K562 (cell line): ENCODE data around the gene FMO1. TPM values are rescaled to one million over a fixed set of nuclear protein-coding genes. Genes with fewer than 3 reads are reported as not detected.

Experiments
- ATAC-seq: fragments of 200-7000 bp; cut with Tn5 transposase; 3 replicates; pipeline ENCODE4 v1.9.1; 2020; ENCODE audit warnings: moderate library complexity
- BruUV-seq: library from RNA; stranded (reverse); fragments of 400-500 nt; replicated peaks from 2 replicates; lab custom pipeline; 2021; lab: Mats Ljungman, UMichigan
- CTCF ChIA-PET: fragments of 300-600 bp; formaldehyde crosslinking; extraction: SDS; loops from one replicate; lab custom pipeline; 2021; ENCODE audit warnings: low intra/inter-chr PET ratio; lab: Yijun Ruan, JAX
- POLR2A ChIA-PET: fragments of 300-600, 350-650 bp; sonication (Branson Sonifier 250); formaldehyde crosslinking; extraction: SDS; loops from one replicate; lab custom pipeline; 2021; ENCODE audit warnings: antibody characterized with exemption, inconsistent platforms; lab: Yijun Ruan, JAX
- DNase-seq, 4 experiments: peaks; one replicate each; pipeline versions ENCODE4 v3.0.0 to v3.0.0-alpha.2; 2011 to 2018; ENCODE audit warnings: low spot score in 3 of 4, mixed read lengths in 3 of 4; ENCODE audit errors: extremely low read depth in 1 of 4
- FAIRE-seq: peaks from 2 replicates; lab custom pipeline; 2011; peaks lifted over from hg19 to GRCh38; lab: Jason Lieb, UNC
- H2AFZ ChIP-seq: 2 replicates; pipeline ENCODE4 v1.6.0; 2011; ENCODE audit warnings: low read depth, low read length, control low read depth, inconsistent platforms
- H3K27ac ChIP-seq: fragments of 200-600 bp; 3 replicates; pipeline ENCODE4 v1.8.0; 2011; ENCODE audit warnings: low read depth, mild to moderate bottlenecking, control low read depth, inconsistent platforms, low read length, moderate library complexity, mixed read lengths; ENCODE audit errors: extremely low read depth
- H3K27me3 ChIP-seq, 2 experiments: fragments of 300-600 bp in 1 of 2; 2 replicates in 1 of 2; 3 replicates in 1 of 2; pipeline versions ENCODE4 v1.6.0 to v1.8.0; 2011; ENCODE audit warnings: inconsistent platforms in 2 of 2, low read length in 2 of 2, mild to moderate bottlenecking in 1 of 2, mixed read lengths in 1 of 2, moderate library complexity in 1 of 2; ENCODE audit not compliant: control insufficient read depth in 2 of 2, insufficient read depth in 2 of 2
- H3K36me3 ChIP-seq: fragments of 300-600 bp; 3 replicates; pipeline ENCODE4 v1.8.0; 2011; ENCODE audit warnings: mild to moderate bottlenecking, low read length, inconsistent platforms; ENCODE audit not compliant: control insufficient read depth, insufficient read depth
- H3K4me1 ChIP-seq, 2 experiments: fragments of 200-600 bp in 1 of 2; replicated peaks in 1 of 2; 2 replicates in 1 of 2; 3 replicates in 1 of 2; pipeline versions ENCODE4 v1.5.1 to v1.8.0; 2011; ENCODE audit warnings: inconsistent platforms in 2 of 2, low read length in 2 of 2, mild to moderate bottlenecking in 1 of 2, mixed read lengths in 1 of 2, moderate library complexity in 1 of 2; ENCODE audit not compliant: control insufficient read depth in 2 of 2, insufficient read depth in 2 of 2
- H3K4me2 ChIP-seq: 2 replicates; pipeline ENCODE4 v1.6.1; 2011; ENCODE audit warnings: low read length, control low read depth, inconsistent platforms, mixed read lengths; ENCODE audit not compliant: insufficient read depth
- H3K4me3 ChIP-seq: fragments of 200-600 bp; sonication (generic), shearing (Covaris generic); 2 replicates; pipeline ENCODE4 v1.5.1; 2016; ENCODE audit warnings: control low read depth, inconsistent platforms
- H3K79me2 ChIP-seq: fragments of 200-600 bp; 3 replicates; pipeline ENCODE4 v1.8.0; 2011; ENCODE audit warnings: low read length, inconsistent platforms; ENCODE audit not compliant: control insufficient read depth, insufficient read depth
- H3K9ac ChIP-seq, 2 experiments: 2 replicates each; pipeline versions ENCODE4 v1.6.0 to v1.6.1; 2011; ENCODE audit warnings: low read depth in 2 of 2, low read length in 2 of 2, control low read depth in 1 of 2, inconsistent platforms in 1 of 2, mild to moderate bottlenecking in 1 of 2, mixed read lengths in 1 of 2; ENCODE audit not compliant: insufficient read depth in 1 of 2
- H3K9me1 ChIP-seq: one replicate; pipeline ENCODE4 v1.6.0; 2011; ENCODE audit warnings: inconsistent platforms, mild to moderate bottlenecking, low read length, moderate library complexity; ENCODE audit not compliant: control insufficient read depth, insufficient read depth
- H3K9me3 ChIP-seq: replicated peaks from 2 replicates; pipeline ENCODE4 v1.5.1; 2011; ENCODE audit warnings: low read depth, low read length, inconsistent platforms; ENCODE audit not compliant: control insufficient read depth, insufficient read depth
- H4K20me1 ChIP-seq: replicated peaks from 2 replicates; pipeline ENCODE4 v1.6.1; 2011; ENCODE audit warnings: low read length, inconsistent platforms, mixed read lengths; ENCODE audit not compliant: control insufficient read depth, insufficient read depth
- CGGBP1 ChIP-seq: fragments of 250-450 bp; sonication (Bioruptor Pico); IDR thresholded peaks from 2 replicates; pipeline ENCODE4 v1.9.0; 2021; ENCODE audit warnings: mild to moderate bottlenecking
- ESRRB ChIP-seq: fragments of 250-450 bp; sonication (Bioruptor Pico); IDR thresholded peaks from 2 replicates; pipeline ENCODE4 v1.5.0; 2020; ENCODE audit warnings: mild to moderate bottlenecking, moderate library complexity, borderline replicate concordance
- HDAC3 ChIP-seq: fragments of 450-650 bp; IDR thresholded peaks from 2 replicates; pipeline ENCODE4 v1.6.1; 2018; ENCODE audit warnings: borderline replicate concordance, mild to moderate bottlenecking, moderate library complexity; ENCODE audit not compliant: partially characterized antibody
- HNRNPK ChIP-seq: fragments of 200-400 bp; formaldehyde crosslinking; IDR thresholded peaks from one replicate; pipeline ENCODE4 v1.6.1; 2018; ENCODE audit warnings: mild to moderate bottlenecking, low read depth, low read length; ENCODE audit not compliant: poor library complexity, severe bottlenecking
- KDM1A ChIP-seq, 2 experiments: fragments of 450-650 bp; IDR thresholded peaks; 2 replicates each; pipeline ENCODE4 v1.6.1; 2016; ENCODE audit warnings: mild to moderate bottlenecking in 2 of 2
- RBBP5 ChIP-seq: fragments of 200-600 bp; sonication (generic); IDR thresholded peaks from 2 replicates; pipeline ENCODE4 v1.6.1; 2012; ENCODE audit warnings: borderline replicate concordance, mild to moderate bottlenecking, low read length, control low read depth, inconsistent platforms; ENCODE audit not compliant: insufficient read depth, poor library complexity, severe bottlenecking
- SIRT6 ChIP-seq: IDR thresholded peaks from one replicate; pipeline ENCODE4 v1.6.1; 2012; ENCODE audit warnings: low read depth, mild to moderate bottlenecking, control low read depth, inconsistent platforms, low read length, moderate library complexity
- SMAD2 ChIP-seq: fragments of 150-350 bp; IDR thresholded peaks from 2 replicates; pipeline ENCODE4 v1.6.1; 2014; ENCODE audit warnings: low read depth, mild to moderate bottlenecking, low read length
- TBL1XR1 ChIP-seq, 2 experiments: IDR thresholded peaks; 2 replicates each; pipeline ENCODE4 v1.6.1; 2012; ENCODE audit warnings: improper control_type of control experiment in 2 of 2, low read length in 2 of 2, mild to moderate bottlenecking in 1 of 2
- ZNF699 ChIP-seq: fragments of 250-450 bp; sonication (Bioruptor Pico); IDR thresholded peaks from 2 replicates; pipeline ENCODE4 v1.8.0; 2021; ENCODE audit warnings: mild to moderate bottlenecking, moderate library complexity; ENCODE audit not compliant: insufficient replicate concordance
- WGBS: fragments of 100-300 bp; shearing (Covaris generic); methylation state at CpG from one replicate; pipeline ENCODE4 v1.1.6; 2016; ENCODE audit warnings: low coverage, mixed read lengths; ENCODE audit not compliant: insufficient coverage; ENCODE audit errors: missing lambda C conversion rate; 5-methylcytosine and 5-hydroxymethylcytosine counted together
- in situ Hi-C: fragments of 300-500 bp; cut with MboI; formaldehyde crosslinking; loops from 4 replicates; pipeline ENCODE4 v1.15.0; 2018; ENCODE audit warnings: inconsistent platforms, mixed read lengths
- intact Hi-C: fragments of 100-400 bp; cut with micrococcal nuclease; formaldehyde crosslinking; loops from 2 replicates; pipeline ENCODE4 v1.14.2; 2022
- polyA plus RNA-seq, 8 experiments: library from polyadenylated mRNA; depleted of rRNA in 4 of 8; stranded (reverse) in 5 of 8; unstranded in 3 of 8; fragments of >200 nt; fragmentation: Nextera tagmentation in 2 of 8; fragmentation: Illumina TruSeq in 1 of 8; extraction: Ambion mirVana in 2 of 8; extraction: Trizol in 1 of 8; gene quantifications; 2 replicates each; pipeline versions ENCODE4 v1.2.1 to v1.2.3, GENCODE V29; 2011 to 2014; ENCODE audit warnings: inconsistent platforms in 1 of 8, missing spikeins in 1 of 8
- total RNA-seq, 7 experiments: library from RNA; depleted of rRNA in 6 of 7; stranded (reverse); fragments of >200 nt in 6 of 7; fragmentation: Illumina TruSeq in 2 of 7; extraction: Trizol in 2 of 7; gene quantifications; 2 replicates each; pipeline versions ENCODE4 v1.2.1 to v1.2.3, GENCODE V29; 2011 to 2021; ENCODE audit warnings: low replicate concordance in 1 of 7
- TF ChIP-seq, protein P1 (sequence below): IDR thresholded peaks from 2 replicates; pipeline ENCODE4 v1.6.1; 2012; ENCODE audit warnings: low read depth, low read length, improper control_type of control experiment, borderline replicate concordance
- TF ChIP-seq, protein P2 (sequence below): fragments of 450-650 bp; formaldehyde crosslinking; IDR thresholded peaks from 2 replicates; pipeline ENCODE4 v1.4.0; 2020; ENCODE audit warnings: mild to moderate bottlenecking
- TF ChIP-seq, protein P3 (sequence below): fragments of 450-650 bp; conservative IDR thresholded peaks from 2 replicates; pipeline ENCODE4 v1.6.1; 2016; ENCODE audit warnings: missing genetic modification characterization, low read depth, mild to moderate bottlenecking, missing compliant biosample characterization, moderate library complexity

FMO1 gene
- total and polyA plus RNA-seq, 9 of the 15 experiments (the other 6 are each of a cell fraction or from before 2014, with no cell fraction given): not detected

- no TSS peak for BruUV-seq
- Histone ChIP-seq H3K4me3 (no peak overlapping the region), H3K9ac (no peak overlapping the region), H3K4me1 (no peaks in the 10 kb centered on the region), H3K4me2 (no peak overlapping the region), H3K9me1 (no peaks in the 10 kb centered on the region), H3K9me3 (no peaks in the 10 kb centered on the region), H4K20me1 (no peaks in the 10 kb centered on the region), H3K79me2 (no peaks in the 10 kb centered on the region), H3K36me3 (no peaks in the 10 kb centered on the region), H3K27me3 (no peaks in the 10 kb centered on the region), H3K27ac (no peak overlapping the region), H2AFZ (peak overlapping the region; percentile 3; the same call in 1 of the 2 replicates)
- no peak for FAIRE-seq
- ChIA-PET CTCF (interaction anchor here (0.6 kb wide), 2 partner anchors 61 to 67 kb away, joined by 3 read pairs; no protein-coding TSS in a partner anchor), POLR2A (interaction anchor here (0.5 to 1.3 kb wide), 3 partner anchors 8 to 22 kb away, joined by 3 to 7 read pairs (median 3); no protein-coding TSS in a partner anchor)
- TF ChIP-seq, protein P1, sequence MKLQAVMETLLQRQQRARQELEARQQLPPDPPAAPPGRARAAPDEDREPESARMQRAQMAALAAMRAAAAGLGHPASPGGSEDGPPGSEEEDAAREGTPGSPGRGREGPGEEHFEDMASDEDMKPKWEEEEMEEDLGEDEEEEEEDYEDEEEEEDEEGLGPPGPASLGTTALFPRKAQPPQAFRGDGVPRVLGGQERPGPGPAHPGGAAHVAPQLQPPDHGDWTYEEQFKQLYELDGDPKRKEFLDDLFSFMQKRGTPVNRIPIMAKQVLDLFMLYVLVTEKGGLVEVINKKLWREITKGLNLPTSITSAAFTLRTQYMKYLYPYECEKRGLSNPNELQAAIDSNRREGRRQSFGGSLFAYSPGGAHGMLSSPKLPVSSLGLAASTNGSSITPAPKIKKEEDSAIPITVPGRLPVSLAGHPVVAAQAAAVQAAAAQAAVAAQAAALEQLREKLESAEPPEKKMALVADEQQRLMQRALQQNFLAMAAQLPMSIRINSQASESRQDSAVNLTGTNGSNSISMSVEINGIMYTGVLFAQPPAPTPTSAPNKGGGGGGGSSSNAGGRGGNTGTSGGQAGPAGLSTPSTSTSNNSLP: no peak
- TF ChIP-seq KDM1A (IDR thresholded peaks at IDR 0.05) (no peak), ESRRB (CRISPR knock-in tag) (no peak), ZNF699 (CRISPR knock-in tag) (no peak), SMAD2 (no peak), CGGBP1 (CRISPR knock-in tag) (no peak), HNRNPK (no peak), TBL1XR1 (IDR thresholded peaks at IDR 0.05; ENCODE audit: low read length in 2 of 2) (no peak), SIRT6 (no peak), RBBP5 (no peak), HDAC3 (no peak)
- TF ChIP-seq, protein P2, sequence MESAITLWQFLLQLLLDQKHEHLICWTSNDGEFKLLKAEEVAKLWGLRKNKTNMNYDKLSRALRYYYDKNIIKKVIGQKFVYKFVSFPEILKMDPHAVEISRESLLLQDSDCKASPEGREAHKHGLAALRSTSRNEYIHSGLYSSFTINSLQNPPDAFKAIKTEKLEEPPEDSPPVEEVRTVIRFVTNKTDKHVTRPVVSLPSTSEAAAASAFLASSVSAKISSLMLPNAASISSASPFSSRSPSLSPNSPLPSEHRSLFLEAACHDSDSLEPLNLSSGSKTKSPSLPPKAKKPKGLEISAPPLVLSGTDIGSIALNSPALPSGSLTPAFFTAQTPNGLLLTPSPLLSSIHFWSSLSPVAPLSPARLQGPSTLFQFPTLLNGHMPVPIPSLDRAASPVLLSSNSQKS (CRISPR knock-in tag): no peak
- TF ChIP-seq, protein P3, sequence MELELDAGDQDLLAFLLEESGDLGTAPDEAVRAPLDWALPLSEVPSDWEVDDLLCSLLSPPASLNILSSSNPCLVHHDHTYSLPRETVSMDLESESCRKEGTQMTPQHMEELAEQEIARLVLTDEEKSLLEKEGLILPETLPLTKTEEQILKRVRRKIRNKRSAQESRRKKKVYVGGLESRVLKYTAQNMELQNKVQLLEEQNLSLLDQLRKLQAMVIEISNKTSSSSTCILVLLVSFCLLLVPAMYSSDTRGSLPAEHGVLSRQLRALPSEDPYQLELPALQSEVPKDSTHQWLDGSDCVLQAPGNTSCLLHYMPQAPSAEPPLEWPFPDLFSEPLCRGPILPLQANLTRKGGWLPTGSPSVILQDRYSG: no peak
- intact Hi-C loops: loop anchor here (5.0 kb wide), 1 partner anchor 66 kb away; the partner anchor contains the start of gene FMO1
- WGBS: 0% methylated on average over 1 of the region's 1 CpG
- DNase-seq: no peak
- ATAC-seq: no peak
- in situ Hi-C loops: no loop called here
These were observed 65.1 kb downstream of the FMO1 start for GRCh38 chr1:171313319-171313834.
